Neural progenitor cell (in vitro differentiated cells): ENCODE results near the gene TJP1. TPM values are rescaled to one million over a fixed set of nuclear protein-coding genes. Genes with fewer than 3 reads are reported as not detected.

Source experiments
- DNase-seq: peaks from one replicate; pipeline ENCODE4 v3.0.0-alpha.2; 2016; ENCODE audit warnings: low spot score
- H2AFZ ChIP-seq: fragments of 200-600 bp; sonication (generic); replicated peaks from 2 replicates; pipeline ENCODE4 v1.6.1; 2016; ENCODE audit warnings: antibody characterized with exemption
- H3F3A ChIP-seq: fragments of 200-600 bp; sonication (generic); 2 replicates; pipeline ENCODE4 v1.6.1; 2016; ENCODE audit warnings: antibody characterized with exemption, low read depth
- H3K27ac ChIP-seq: fragments of 200-600 bp; sonication (generic); 2 replicates; pipeline ENCODE4 v1.5.1; 2016; ENCODE audit warnings: mild to moderate bottlenecking
- H3K27me3 ChIP-seq: fragments of 200-600 bp; sonication (generic); 2 replicates; pipeline ENCODE4 v1.6.1; 2016; ENCODE audit warnings: mild to moderate bottlenecking, moderate library complexity
- H3K36me3 ChIP-seq: fragments of 200-600 bp; sonication (generic); 2 replicates; pipeline ENCODE4 v1.5.1; 2016
- H3K4me1 ChIP-seq: fragments of 200-600 bp; sonication (generic); 2 replicates; pipeline ENCODE4 v1.6.1; 2016; ENCODE audit warnings: mixed run types
- H3K4me2 ChIP-seq: fragments of 200-600 bp; sonication (generic); 2 replicates; pipeline ENCODE4 v1.6.1; 2016
- H3K4me3 ChIP-seq: fragments of 200-600 bp; sonication (generic); 2 replicates; pipeline ENCODE4 v1.5.1; 2016
- H3K79me2 ChIP-seq: fragments of 200-600 bp; sonication (generic); 2 replicates; pipeline ENCODE4 v1.6.1; 2016; ENCODE audit warnings: low read depth
- H3K9ac ChIP-seq: fragments of 200-600 bp; sonication (generic); 2 replicates; pipeline ENCODE4 v1.6.1; 2016
- H3K9me3 ChIP-seq: fragments of 200-600 bp; sonication (generic); 2 replicates; pipeline ENCODE4 v1.5.1; 2016; ENCODE audit warnings: low read depth
- H4K20me1 ChIP-seq: fragments of 200-600 bp; sonication (generic); 2 replicates; pipeline ENCODE4 v1.6.1; 2016; ENCODE audit warnings: low read depth
- H3K27ac Mint-ChIP-seq: 3 replicates; pipeline ENCODE4 v1.8.0; 2021; ENCODE audit warnings: mixed read lengths
- H3K27me3 Mint-ChIP-seq: 2 replicates; pipeline ENCODE4 v1.8.0; 2022; ENCODE audit warnings: low read depth, mild to moderate bottlenecking, inconsistent platforms, moderate library complexity, mixed read lengths; ENCODE audit not compliant: insufficient read depth
- H3K36me3 Mint-ChIP-seq: 3 replicates; pipeline ENCODE4 v1.8.0; 2021; ENCODE audit warnings: mixed read lengths
- H3K4me1 Mint-ChIP-seq: 3 replicates; pipeline ENCODE4 v1.8.0; 2021; ENCODE audit warnings: mixed read lengths
- H3K4me3 Mint-ChIP-seq: 3 replicates; pipeline ENCODE4 v1.8.0; 2021; ENCODE audit warnings: mild to moderate bottlenecking, moderate library complexity, mixed read lengths
- H3K9me3 Mint-ChIP-seq: 3 replicates; pipeline ENCODE4 v1.8.0; 2020; ENCODE audit warnings: mixed read lengths
- CTCF ChIP-seq: fragments of 200-600 bp; sonication (generic); IDR thresholded peaks from 2 replicates; pipeline ENCODE4 v1.5.1; 2017; ENCODE audit warnings: antibody characterized with exemption, mild to moderate bottlenecking
- EZH2 ChIP-seq: fragments of 200-600 bp; sonication (generic); IDR thresholded peaks from 2 replicates; pipeline ENCODE4 v1.6.1; 2017; ENCODE audit warnings: antibody characterized with exemption, mild to moderate bottlenecking, moderate library complexity
- EZH2phosphoT487 ChIP-seq: fragments of 200-600 bp; sonication (generic); IDR thresholded peaks from 2 replicates; pipeline ENCODE4 v1.6.1; 2017; ENCODE audit warnings: antibody characterized with exemption
- total RNA-seq: library from RNA; depleted of rRNA; stranded (reverse); fragments of >200 nt; gene quantifications from 2 replicates; pipeline ENCODE4 v1.2.3, GENCODE V29; 2015; ENCODE audit warnings: low replicate concordance

TJP1 gene
- total RNA-seq, 1 donor from 2014 or later = 126 TPM

GRCh38 chr15:29740692-29741311 lies 81.5 kb downstream of the TJP1 start:
- H3K4me1 Mint-ChIP-seq = peaks cover 8% of the 10 kb centered on the region
- H3K27me3 Mint-ChIP-seq = no peaks in the 10 kb centered on the region

GRCh38 chr15:29736744-29737020 lies 85.6 kb downstream of the TJP1 start:
- Histone ChIP-seq H4K20me1 (no peaks in the 10 kb centered on the region), H3K9me3 (no peaks in the 10 kb centered on the region), H3K27ac (no peak overlapping the region), H3K27me3 (no peaks in the 10 kb centered on the region), H2AFZ (no peak overlapping the region), H3K4me3 (no peak overlapping the region), H3K79me2 (no peaks in the 10 kb centered on the region), H3K36me3 (peaks cover 55% of the 10 kb centered on the region), H3K9ac (no peak overlapping the region), H3K4me1 (no peaks in the 10 kb centered on the region), H3F3A (no peaks in the 10 kb centered on the region), H3K4me2 (no peak overlapping the region)
- TF ChIP-seq CTCF = no peak
- Mint-ChIP-seq H3K4me1 (peaks cover 10% of the 10 kb centered on the region), H3K27ac (no peak overlapping the region), H3K36me3 (peaks cover 34% of the 10 kb centered on the region), H3K4me3 (no peak overlapping the region), H3K27me3 (no peaks in the 10 kb centered on the region), H3K9me3 (no peaks in the 10 kb centered on the region)
- DNase-seq = no peak

More at GRCh38 chr15:29740692-29741311, 81.5 kb downstream of the TJP1 start:
- Mint-ChIP-seq H3K27ac (no peak overlapping the region), H3K9me3 (no peaks in the 10 kb centered on the region), H3K36me3 (peaks cover 19% of the 10 kb centered on the region), H3K4me3 (no peak overlapping the region)
- Histone ChIP-seq H3K79me2 (no peaks in the 10 kb centered on the region), H3K36me3 (peaks cover 30% of the 10 kb centered on the region), H4K20me1 (no peaks in the 10 kb centered on the region), H3K4me2 (no peak overlapping the region), H3K9me3 (no peaks in the 10 kb centered on the region), H3K27me3 (no peaks in the 10 kb centered on the region), H3K4me3 (no peak overlapping the region), H2AFZ (no peak overlapping the region), H3F3A (no peaks in the 10 kb centered on the region), H3K27ac (no peak overlapping the region), H3K4me1 (no peaks in the 10 kb centered on the region), H3K9ac (no peak overlapping the region)
- TF ChIP-seq EZH2phosphoT487 = no peak
- TF ChIP-seq CTCF = peak; percentile 33
- no peak for TF ChIP-seq EZH2
- DNase-seq = no peak

- H3K4me1 ChIP-seq = no peaks in the 10 kb centered on the region
- H3K27ac ChIP-seq = no peak overlapping the region
- peaks cover 36% of the 10 kb centered on the region for H3K36me3 Mint-ChIP-seq
- no peaks in the 10 kb centered on the region for H3K27me3 Mint-ChIP-seq
- H3K4me1 Mint-ChIP-seq = peaks cover 10% of the 10 kb centered on the region
- H3K9ac ChIP-seq = no peak overlapping the region
- no peaks in the 10 kb centered on the region for H3K79me2 ChIP-seq
- no peak overlapping the region for H3K4me2 ChIP-seq
- no peaks in the 10 kb centered on the region for H3F3A ChIP-seq
- H3K27me3 ChIP-seq = no peaks in the 10 kb centered on the region
- H4K20me1 ChIP-seq = no peaks in the 10 kb centered on the region
- no peak overlapping the region for H2AFZ ChIP-seq
- H3K36me3 ChIP-seq = peaks cover 53% of the 10 kb centered on the region
- DNase-seq = no peak
- H3K9me3 ChIP-seq = no peaks in the 10 kb centered on the region
- H3K4me3 Mint-ChIP-seq = no peak overlapping the region
- no peaks in the 10 kb centered on the region for H3K9me3 Mint-ChIP-seq
- H3K27ac Mint-ChIP-seq = no peak overlapping the region
- H3K4me3 ChIP-seq = no peak overlapping the region
- TF ChIP-seq EZH2phosphoT487 = no peak
- no peak for TF ChIP-seq EZH2
Measured at GRCh38 chr15:29736012-29736743, 86.1 kb downstream of the TJP1 start.

GRCh38 chr15:29734917-29735572 lies 87.2 kb downstream of the TJP1 start:
- Histone ChIP-seq H3K4me3 (no peak overlapping the region), H3K79me2 (no peaks in the 10 kb centered on the region), H3K4me2 (no peak overlapping the region), H3K9me3 (no peaks in the 10 kb centered on the region), H3K27me3 (no peaks in the 10 kb centered on the region), H3F3A (no peaks in the 10 kb centered on the region), H3K9ac (no peak overlapping the region), H2AFZ (no peak overlapping the region), H3K4me1 (no peaks in the 10 kb centered on the region), H3K36me3 (peaks cover 45% of the 10 kb centered on the region), H3K27ac (no peak overlapping the region), H4K20me1 (no peaks in the 10 kb centered on the region)
- no peak for TF ChIP-seq CTCF
- no peak for TF ChIP-seq EZH2
- TF ChIP-seq EZH2phosphoT487 = no peak
- Mint-ChIP-seq H3K4me1 (peaks cover 10% of the 10 kb centered on the region), H3K9me3 (no peaks in the 10 kb centered on the region), H3K4me3 (no peak overlapping the region), H3K27ac (no peak overlapping the region), H3K36me3 (peaks cover 33% of the 10 kb centered on the region), H3K27me3 (no peaks in the 10 kb centered on the region)
- no peak for DNase-seq
